ENCODE measurements around the gene FN1.
"Not testable (repeated sequence)": the region's sequence is repeated elsewhere in the genome, so short reads cannot be mapped to it uniquely, and the experiment has no call there.

FN1 gene

GRCh38 chr2:215320679-215321078 is 115.2 kb downstream of the FN1 start:
- no peaks in the 10 kb centered on the region for H3K4me1 ChIP-seq (ENCODE audit: control insufficient read depth in 5 of 5, insufficient read depth in 5 of 5, low read length in 5 of 5)
- no peaks in the 10 kb centered on the region for H3K27me3 ChIP-seq (ENCODE audit: control insufficient read depth in 5 of 5, insufficient read depth in 4 of 5, low read length in 5 of 5)
- no peak overlapping the region for H3K27ac ChIP-seq (ENCODE audit: low read depth, low read length)
- H3K4me3 ChIP-seq (ENCODE audit: low read depth in 1 of 5, low read length in 5 of 5): no peak overlapping the region
- H3K9ac ChIP-seq (ENCODE audit: low read length in 5 of 5): no peak overlapping the region
- peaks cover 8 to 39% (median 25%) of the 10 kb centered on the region in 5 donors for H3K36me3 ChIP-seq (ENCODE audit: control insufficient read depth in 5 of 5, insufficient read depth in 5 of 5, low read length in 5 of 5)
- H3K9me3 ChIP-seq (ENCODE audit: control insufficient read depth in 5 of 5, low read length in 5 of 5): no peaks in the 10 kb centered on the region

GRCh38 chr2:215320102-215320501 is 115.8 kb downstream of the FN1 start:
- H3K4me3 ChIP-seq (ENCODE audit: low read depth in 1 of 5, low read length in 5 of 5): no peak overlapping the region
- no peaks in the 10 kb centered on the region for H3K9me3 ChIP-seq (ENCODE audit: control insufficient read depth in 5 of 5, low read length in 5 of 5)
- H3K27me3 ChIP-seq (ENCODE audit: control insufficient read depth in 5 of 5, insufficient read depth in 4 of 5, low read length in 5 of 5): no peaks in the 10 kb centered on the region
- no peak overlapping the region for H3K27ac ChIP-seq (ENCODE audit: low read depth, low read length)
- H3K36me3 ChIP-seq (ENCODE audit: control insufficient read depth in 5 of 5, insufficient read depth in 5 of 5, low read length in 5 of 5): peaks cover 8 to 38% (median 25%) of the 10 kb centered on the region in 5 donors
- H3K9ac ChIP-seq (ENCODE audit: low read length in 5 of 5): no peak overlapping the region
- no peaks in the 10 kb centered on the region for H3K4me1 ChIP-seq (ENCODE audit: control insufficient read depth in 5 of 5, insufficient read depth in 5 of 5, low read length in 5 of 5)

DNA sequence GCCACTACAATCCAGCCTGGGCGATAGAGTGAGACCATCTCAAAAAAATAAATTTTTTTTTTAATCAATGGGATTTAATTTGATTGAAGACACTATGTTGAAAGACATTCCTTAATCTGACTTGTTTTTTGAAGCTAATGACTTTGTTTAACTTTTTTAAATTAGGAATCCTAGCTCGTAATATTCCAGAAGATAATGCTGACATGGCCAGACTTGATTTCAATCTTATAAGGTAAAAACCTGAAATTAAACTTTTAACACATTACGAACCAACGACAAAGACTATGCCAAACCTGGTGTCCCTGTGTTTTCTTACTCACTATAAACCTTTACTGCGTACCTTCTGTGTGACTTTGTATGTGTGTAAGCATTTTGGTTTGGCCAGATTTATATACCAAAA is 116.4 kb downstream of the FN1 start:
- Histone ChIP-seq H3K9ac (ENCODE audit: low read length in 5 of 5) (no peak overlapping the region), H3K4me1 (ENCODE audit: control insufficient read depth in 5 of 5, insufficient read depth in 5 of 5, low read length in 5 of 5) (no peaks in the 10 kb centered on the region), H3K9me3 (ENCODE audit: control insufficient read depth in 5 of 5, low read length in 5 of 5) (no peaks in the 10 kb centered on the region), H3K27me3 (ENCODE audit: control insufficient read depth in 5 of 5, insufficient read depth in 4 of 5, low read length in 5 of 5) (no peaks in the 10 kb centered on the region), H3K36me3 (ENCODE audit: control insufficient read depth in 5 of 5, insufficient read depth in 5 of 5, low read length in 5 of 5) (peaks cover 8 to 38% (median 25%) of the 10 kb centered on the region in 5 donors), H3K4me3 (ENCODE audit: low read depth in 1 of 5, low read length in 5 of 5) (no peak overlapping the region), H3K27ac (ENCODE audit: low read depth, low read length) (no peak overlapping the region)

DNA sequence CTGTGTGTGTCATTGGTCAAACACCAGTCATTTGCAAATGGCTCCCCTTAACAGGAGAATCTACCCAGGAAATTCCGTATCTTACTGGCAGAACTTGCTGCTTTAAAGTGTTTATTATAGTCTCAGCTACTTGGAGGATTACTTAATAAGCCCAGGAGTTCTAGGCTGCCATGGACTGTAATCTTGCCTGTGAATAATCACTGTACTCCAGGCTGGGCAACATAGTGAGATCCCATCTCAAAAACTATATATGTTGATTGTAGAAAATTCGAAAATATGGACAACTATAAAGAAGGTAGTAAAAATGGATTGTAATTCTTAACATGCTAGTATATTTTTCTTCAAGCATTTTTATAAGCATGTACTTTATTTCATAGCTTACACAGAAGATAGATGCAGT is 119.5 kb downstream of the FN1 start:
- H3K27me3 ChIP-seq (ENCODE audit: control insufficient read depth in 5 of 5, insufficient read depth in 4 of 5, low read length in 5 of 5): no peaks in the 10 kb centered on the region
- no peak overlapping the region for H3K27ac ChIP-seq (ENCODE audit: low read depth, low read length)
- no peak overlapping the region for H3K4me3 ChIP-seq (ENCODE audit: low read depth in 1 of 5, low read length in 5 of 5)
- H3K4me1 ChIP-seq (ENCODE audit: control insufficient read depth in 5 of 5, insufficient read depth in 5 of 5, low read length in 5 of 5): peaks cover 2 to 13% (median 10%) of the 10 kb centered on the region in 5 donors
- H3K9ac ChIP-seq (ENCODE audit: low read length in 5 of 5): no peak overlapping the region
- peaks cover 8 to 34% (median 19%) of the 10 kb centered on the region in 5 donors for H3K36me3 ChIP-seq (ENCODE audit: control insufficient read depth in 5 of 5, insufficient read depth in 5 of 5, low read length in 5 of 5)
- no peaks in the 10 kb centered on the region for H3K9me3 ChIP-seq (ENCODE audit: control insufficient read depth in 5 of 5, low read length in 5 of 5)

DNA sequence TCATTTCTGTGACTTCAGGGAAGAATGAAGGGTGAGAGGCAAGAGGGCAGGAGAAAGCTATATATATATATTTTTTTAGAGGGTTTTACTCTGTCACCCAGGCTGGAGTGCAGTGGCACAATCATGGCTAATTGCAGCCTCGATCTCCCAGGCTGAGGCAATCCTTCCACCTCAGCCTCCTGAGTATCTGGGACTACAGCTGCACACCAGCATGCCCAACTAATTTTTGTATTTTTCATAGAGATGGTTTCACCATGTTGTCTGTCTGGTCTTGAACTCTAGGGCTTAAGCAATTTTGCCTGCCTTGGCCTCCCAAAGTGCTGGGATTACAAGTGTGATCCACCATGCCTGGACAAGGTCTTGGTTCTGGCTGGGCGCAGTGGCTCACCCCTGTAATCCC is 120.6 kb downstream of the FN1 start:
- H3K27ac ChIP-seq (ENCODE audit: low read depth, low read length): no peak overlapping the region

DNA sequence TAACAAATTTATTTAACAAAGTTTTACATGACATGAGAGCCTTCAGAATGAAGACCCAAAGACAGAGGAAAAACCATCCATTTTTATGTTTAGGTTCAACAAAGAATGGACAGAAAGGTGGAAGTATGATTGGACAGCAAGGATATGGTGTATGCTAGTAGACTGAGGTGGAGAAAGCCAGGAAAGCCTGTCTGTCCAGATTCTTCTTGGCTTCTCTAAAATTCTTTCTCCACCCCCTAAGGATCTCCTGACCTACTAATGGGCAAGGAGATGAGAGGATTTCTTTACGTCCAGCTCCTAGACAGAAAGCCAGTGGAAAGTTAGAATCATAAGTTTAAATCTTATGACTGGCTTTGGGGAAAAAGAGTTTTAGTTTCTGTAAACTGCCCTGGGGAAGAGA is 121.0 kb downstream of the FN1 start:
- no peak overlapping the region for H3K4me3 ChIP-seq (ENCODE audit: low read depth in 1 of 5, low read length in 5 of 5)
- peaks cover 2 to 17% (median 11%) of the 10 kb centered on the region in 5 donors for H3K4me1 ChIP-seq (ENCODE audit: control insufficient read depth in 5 of 5, insufficient read depth in 5 of 5, low read length in 5 of 5)
- H3K9me3 ChIP-seq (ENCODE audit: control insufficient read depth in 5 of 5, low read length in 5 of 5): no peaks in the 10 kb centered on the region
- peaks cover 8 to 20% (median 11%) of the 10 kb centered on the region in 5 donors for H3K36me3 ChIP-seq (ENCODE audit: control insufficient read depth in 5 of 5, insufficient read depth in 5 of 5, low read length in 5 of 5)
- H3K27me3 ChIP-seq (ENCODE audit: control insufficient read depth in 5 of 5, insufficient read depth in 4 of 5, low read length in 5 of 5): no peaks in the 10 kb centered on the region
- H3K27ac ChIP-seq (ENCODE audit: low read depth, low read length): no peak overlapping the region
- no peak overlapping the region for H3K9ac ChIP-seq (ENCODE audit: low read length in 5 of 5)

More for the DNA sequence above, 120.6 kb downstream of the FN1 start:
- Histone ChIP-seq H3K4me1 (ENCODE audit: control insufficient read depth in 5 of 5, insufficient read depth in 5 of 5, low read length in 5 of 5) (peaks cover 2 to 17% (median 11%) of the 10 kb centered on the region in 5 donors), H3K9me3 (ENCODE audit: control insufficient read depth in 5 of 5, low read length in 5 of 5) (no peaks in the 10 kb centered on the region), H3K36me3 (ENCODE audit: control insufficient read depth in 5 of 5, insufficient read depth in 5 of 5, low read length in 5 of 5) (peaks cover 8 to 24% (median 15%) of the 10 kb centered on the region in 5 donors), H3K27me3 (ENCODE audit: control insufficient read depth in 5 of 5, insufficient read depth in 4 of 5, low read length in 5 of 5) (no peaks in the 10 kb centered on the region), H3K9ac (ENCODE audit: low read length in 5 of 5) (no peak overlapping the region), H3K4me3 (ENCODE audit: low read depth in 1 of 5, low read length in 5 of 5) (no peak overlapping the region)

DNA sequence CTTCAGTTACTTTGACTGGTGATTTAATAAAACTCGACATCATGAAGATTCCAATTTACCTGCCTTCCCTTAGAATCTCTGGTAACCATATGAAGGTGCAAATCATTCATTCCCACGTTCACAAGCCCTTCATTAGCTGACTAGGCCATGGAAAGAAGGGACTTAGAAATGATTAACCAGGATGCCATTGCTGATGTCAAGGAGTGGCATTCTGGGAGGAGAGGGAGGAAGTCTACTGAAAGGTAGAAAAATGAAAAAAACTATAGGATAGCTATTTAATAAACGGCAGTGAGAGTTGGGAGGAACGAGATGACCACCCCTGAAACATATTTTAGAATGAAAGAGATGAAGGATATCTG is 122.6 kb downstream of the FN1 start:
- no peaks in the 10 kb centered on the region for H3K27me3 ChIP-seq (ENCODE audit: control insufficient read depth in 5 of 5, insufficient read depth in 4 of 5, low read length in 5 of 5)
- H3K9ac ChIP-seq (ENCODE audit: low read length in 5 of 5): no peak overlapping the region
- H3K4me3 ChIP-seq (ENCODE audit: low read depth in 1 of 5, low read length in 5 of 5): no peak overlapping the region
- H3K4me1 ChIP-seq (ENCODE audit: control insufficient read depth in 5 of 5, insufficient read depth in 5 of 5, low read length in 5 of 5): peaks cover 2 to 17% (median 11%) of the 10 kb centered on the region in 5 donors
- no peak overlapping the region for H3K27ac ChIP-seq (ENCODE audit: low read depth, low read length)
- H3K36me3 ChIP-seq (ENCODE audit: control insufficient read depth in 5 of 5, insufficient read depth in 5 of 5, low read length in 5 of 5): peaks cover 0 to 4% (median 0%) of the 10 kb centered on the region in 5 donors
- H3K9me3 ChIP-seq (ENCODE audit: control insufficient read depth in 5 of 5, low read length in 5 of 5): no peaks in the 10 kb centered on the region

DNA sequence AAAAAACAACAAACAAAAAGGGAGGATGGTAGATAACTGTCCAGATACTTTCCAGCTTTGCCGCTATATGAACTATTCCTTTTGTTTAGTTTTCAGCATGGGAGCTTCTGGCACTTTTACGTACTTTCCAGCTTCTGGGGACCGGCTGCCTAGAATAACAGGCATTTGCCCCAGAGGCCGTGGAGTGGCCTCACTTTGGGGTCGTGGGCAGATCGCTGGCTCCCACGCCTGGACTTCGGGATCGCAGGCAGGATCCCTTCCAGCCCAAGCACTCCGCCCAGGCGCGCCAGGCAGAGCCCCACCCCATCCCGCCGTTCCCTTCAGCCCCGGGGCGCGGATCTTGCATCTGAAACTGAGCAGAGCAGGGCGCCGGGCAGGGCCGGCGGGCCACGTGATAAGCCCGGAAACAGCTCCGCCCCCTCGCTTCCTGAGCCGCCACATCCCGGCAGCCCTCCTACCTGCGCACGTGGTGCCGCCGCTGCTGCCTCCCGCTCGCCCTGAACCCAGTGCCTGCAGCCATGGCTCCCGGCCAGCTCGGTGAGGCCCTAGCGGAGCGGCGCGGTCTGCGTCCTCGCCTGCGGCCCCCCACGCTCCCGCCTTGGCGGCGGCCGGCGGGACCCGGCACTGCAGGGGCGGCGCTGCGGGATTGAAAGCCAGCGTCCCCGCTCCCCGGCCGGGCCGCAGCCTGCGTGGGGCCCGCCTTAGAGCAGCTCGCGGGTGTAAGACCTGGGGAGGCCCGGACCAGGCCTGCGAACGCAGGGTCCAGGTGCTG is 124.1 kb downstream of the FN1 start, which contains the start of gene ATIC:
ATIC (plus strand) TSS at position 435 of the 772 bp plus-strand sequence; CDS start at position 519, 84 bp downstream.
- Histone ChIP-seq H3K27ac (ENCODE audit: low read depth, low read length) (peak within 1 kb of the TSS; percentile 54), H3K9ac (ENCODE audit: low read length in 5 of 5) (peak within 1 kb of the TSS; percentile 77 to 93 (median 87)), H3K4me1 (ENCODE audit: control insufficient read depth in 5 of 5, insufficient read depth in 5 of 5, low read length in 5 of 5) (peaks cover 2 to 17% (median 11%) of the 10 kb centered on the region in 5 donors), H3K4me3 (ENCODE audit: low read depth in 1 of 5, low read length in 5 of 5) (peak within 1 kb of the TSS; percentile 80 to 86 (median 82)), H3K9me3 (ENCODE audit: control insufficient read depth in 5 of 5, low read length in 5 of 5) (no peaks in the 10 kb centered on the region), H3K36me3 (ENCODE audit: control insufficient read depth in 5 of 5, insufficient read depth in 5 of 5, low read length in 5 of 5) (no peaks in the 10 kb centered on the region), H3K27me3 (ENCODE audit: control insufficient read depth in 5 of 5, insufficient read depth in 4 of 5, low read length in 5 of 5) (no peaks in the 10 kb centered on the region)

GRCh38 chr2:215311259-215311624 is 124.6 kb downstream of the FN1 start:
- Histone ChIP-seq H3K4me3 (ENCODE audit: low read depth in 1 of 5, low read length in 5 of 5) (peak overlapping the region; percentile 80 to 86 (median 82)), H3K27ac (ENCODE audit: low read depth, low read length) (peak overlapping the region; percentile 41), H3K4me1 (ENCODE audit: control insufficient read depth in 5 of 5, insufficient read depth in 5 of 5, low read length in 5 of 5) (peaks cover 2 to 17% (median 11%) of the 10 kb centered on the region in 5 donors), H3K9ac (ENCODE audit: low read length in 5 of 5) (peak overlapping the region; percentile 60 to 87 (median 83))
- not testable (repeated sequence) for H3K27me3 ChIP-seq (ENCODE audit: control insufficient read depth in 5 of 5, insufficient read depth in 4 of 5, low read length in 5 of 5); H3K36me3 ChIP-seq (ENCODE audit: control insufficient read depth in 5 of 5, insufficient read depth in 5 of 5, low read length in 5 of 5); H3K9me3 ChIP-seq (ENCODE audit: control insufficient read depth in 5 of 5, low read length in 5 of 5)
